ENCODE results near the gene AP2A2. TPM values are rescaled to one million over a fixed set of nuclear protein-coding genes. Genes with fewer than 3 reads are reported as not detected.

AP2A2 gene
- total RNA-seq, 2 experiments from 2014 or later, result 45.9 to 46.6 TPM

GRCh38 chr11:1051356-1052132 is 125.9 kb downstream of the AP2A2 start:
- POLR2A ChIA-PET, result no interaction called here
- intact Hi-C loops (cut with DNase I, micrococcal nuclease), result loop anchor here in 1 of 2 experiments (1.0 kb wide), 1 partner anchor 203 kb away; no protein-coding TSS in a partner anchor
- H3K36me3 ChIP-seq (ENCODE audit: insufficient read depth, low read length), result no peaks in the 10 kb centered on the region
- no peak overlapping the region for H3K27ac ChIP-seq (ENCODE audit: low read depth in 1 of 2, low read length in 2 of 2)
- Mint-ChIP-seq H3K27me3 (peaks cover 5% of the 10 kb centered on the region), H3K27ac (no peak overlapping the region), H3K36me3 (ENCODE audit: low read depth) (no peaks in the 10 kb centered on the region), H3K4me1 (ENCODE audit: low read depth) (no peaks in the 10 kb centered on the region), H3K4me3 (no peak overlapping the region), H3K9me3 (no peaks in the 10 kb centered on the region)
- TF ChIP-seq CTCF (IDR thresholded peaks at IDR 0.05), result no peak
- peaks cover 10% of the 10 kb centered on the region for H3K4me1 ChIP-seq (ENCODE audit: insufficient read depth, low read length)
- CTCF ChIA-PET, result interaction anchor here (1.6 kb wide), 1 partner anchor 203 kb away, joined by 11 read pairs; no protein-coding TSS in a partner anchor
- no peak overlapping the region for H3K4me3 ChIP-seq (ENCODE audit: low read length)
- DNase-seq, result no peak
- H3K27me3 ChIP-seq (ENCODE audit: control insufficient read depth in 1 of 2, insufficient read depth in 2 of 2, low read length in 2 of 2), result peaks cover 5 to 11% of the 10 kb centered on the region in 2 experiments
- no peak for ATAC-seq (ENCODE audit: poor library complexity)
- no peaks in the 10 kb centered on the region for H3K9me3 ChIP-seq (ENCODE audit: control insufficient read depth in 1 of 2, insufficient read depth in 1 of 2, low read length in 2 of 2)

GRCh38 chr11:1052133-1053011 is 126.7 kb downstream of the AP2A2 start:
- ChIA-PET CTCF (interaction anchor here (1.6 kb wide), 1 partner anchor 204 kb away, joined by 11 read pairs; no protein-coding TSS in a partner anchor), POLR2A (no interaction called here)
- intact Hi-C loops (cut with DNase I, micrococcal nuclease), result no loop called here
- Mint-ChIP-seq H3K27me3 (no peaks in the 10 kb centered on the region), H3K36me3 (ENCODE audit: low read depth) (no peaks in the 10 kb centered on the region), H3K27ac (no peak overlapping the region), H3K4me3 (no peak overlapping the region), H3K9me3 (no peaks in the 10 kb centered on the region), H3K4me1 (ENCODE audit: low read depth) (no peaks in the 10 kb centered on the region)
- no peak for ATAC-seq (ENCODE audit: poor library complexity)
- H3K27ac ChIP-seq (ENCODE audit: low read depth in 1 of 2, low read length in 2 of 2), result no peak overlapping the region
- peaks cover 5 to 11% of the 10 kb centered on the region in 2 experiments for H3K27me3 ChIP-seq (ENCODE audit: control insufficient read depth in 1 of 2, insufficient read depth in 2 of 2, low read length in 2 of 2)
- no peak overlapping the region for H3K4me3 ChIP-seq (ENCODE audit: low read length)
- DNase-seq, result peak in 1 of 14 experiments; percentile 31
- TF ChIP-seq CTCF (IDR thresholded peaks at IDR 0.05), result no peak
- H3K4me1 ChIP-seq (ENCODE audit: insufficient read depth, low read length), result peaks cover 10% of the 10 kb centered on the region
- no peaks in the 10 kb centered on the region for H3K36me3 ChIP-seq (ENCODE audit: insufficient read depth, low read length)
- no peaks in the 10 kb centered on the region for H3K9me3 ChIP-seq (ENCODE audit: control insufficient read depth in 1 of 2, insufficient read depth in 1 of 2, low read length in 2 of 2)

GRCh38 chr11:1053121-1053901 is 127.6 kb downstream of the AP2A2 start:
- H3K36me3 Mint-ChIP-seq (ENCODE audit: low read depth), result no peaks in the 10 kb centered on the region
- Histone ChIP-seq H3K4me3 (ENCODE audit: low read length) (no peak overlapping the region), H3K27ac (ENCODE audit: low read depth in 1 of 2, low read length in 2 of 2) (no peak overlapping the region), H3K36me3 (ENCODE audit: insufficient read depth, low read length) (no peaks in the 10 kb centered on the region), H3K27me3 (ENCODE audit: control insufficient read depth in 1 of 2, insufficient read depth in 2 of 2, low read length in 2 of 2) (peaks cover 5 to 14% of the 10 kb centered on the region in 2 experiments), H3K9me3 (ENCODE audit: control insufficient read depth in 1 of 2, insufficient read depth in 1 of 2, low read length in 2 of 2) (no peaks in the 10 kb centered on the region), H3K4me1 (ENCODE audit: insufficient read depth, low read length) (peaks cover 10% of the 10 kb centered on the region)
- intact Hi-C loops (cut with DNase I, micrococcal nuclease), result no loop called here
- H3K27ac Mint-ChIP-seq, result no peak overlapping the region
- H3K27me3 Mint-ChIP-seq, result peaks cover 4% of the 10 kb centered on the region
- DNase-seq, result no peak
- ATAC-seq (ENCODE audit: poor library complexity), result no peak
- no peak for TF ChIP-seq CTCF (IDR thresholded peaks at IDR 0.05)
- CTCF ChIA-PET, result no interaction called here
- H3K4me3 Mint-ChIP-seq, result no peak overlapping the region
- POLR2A ChIA-PET, result no interaction called here
- no peaks in the 10 kb centered on the region for H3K4me1 Mint-ChIP-seq (ENCODE audit: low read depth)
- H3K9me3 Mint-ChIP-seq, result no peaks in the 10 kb centered on the region

Measured in CD4-positive, alpha-beta T cell (primary cell).